MM.1S (cell line): ENCODE data around the gene ZNF804B.

ENCODE experiments used
- DNase-seq: peaks from one replicate; pipeline ENCODE4 v3.0.0-alpha.2; 2015
- H2AFZ ChIP-seq: fragments of 300-600 bp; sonication (generic); 2 replicates; pipeline ENCODE4 v1.6.0; 2016; ENCODE audit warnings: antibody characterized with exemption, low read length
- H3F3A ChIP-seq: fragments of 300-600 bp; sonication (generic); 2 replicates; pipeline ENCODE4 v1.6.1; 2016; ENCODE audit warnings: mild to moderate bottlenecking, antibody characterized with exemption, low read length, moderate library complexity, mixed read lengths; ENCODE audit not compliant: insufficient read depth
- H3K27ac ChIP-seq: fragments of 300-600 bp; sonication (generic); 2 replicates; pipeline ENCODE4 v1.5.1; 2016; ENCODE audit warnings: mild to moderate bottlenecking, low read length
- H3K27me3 ChIP-seq: fragments of 300-600 bp; sonication (generic); replicated peaks from 2 replicates; pipeline ENCODE4 v1.6.0; 2016; ENCODE audit warnings: low read length; ENCODE audit not compliant: insufficient read depth
- H3K36me3 ChIP-seq: fragments of 300-600 bp; sonication (generic); replicated peaks from 2 replicates; pipeline ENCODE4 v1.6.1; 2016; ENCODE audit warnings: mild to moderate bottlenecking, low read length, mixed read lengths; ENCODE audit not compliant: insufficient read depth
- H3K4me1 ChIP-seq: fragments of 300-600 bp; sonication (generic); 2 replicates; pipeline ENCODE4 v1.6.1; 2016; ENCODE audit warnings: low read length, mixed read lengths
- H3K4me2 ChIP-seq: fragments of 300-600 bp; sonication (generic); 2 replicates; pipeline ENCODE4 v1.6.0; 2016; ENCODE audit warnings: low read depth, low read length
- H3K4me3 ChIP-seq: fragments of 300-600 bp; sonication (generic); 2 replicates; pipeline ENCODE4 v1.5.1; 2016; ENCODE audit warnings: low read length, mixed read lengths
- H3K79me2 ChIP-seq: fragments of 300-600 bp; sonication (generic); 2 replicates; pipeline ENCODE4 v1.6.1; 2016; ENCODE audit warnings: mixed run types, low read length, mixed read lengths
- H3K9ac ChIP-seq: fragments of 300-600 bp; sonication (generic); 2 replicates; pipeline ENCODE4 v1.6.1; 2016; ENCODE audit warnings: low read length, mixed read lengths
- H3K9me2 ChIP-seq: fragments of 300-600 bp; sonication (generic); replicated peaks from 2 replicates; pipeline ENCODE4 v1.6.1; 2016; ENCODE audit warnings: mild to moderate bottlenecking, low read length, mixed read lengths; ENCODE audit not compliant: insufficient read depth
- H3K9me3 ChIP-seq: fragments of 300-600 bp; sonication (generic); replicated peaks from 2 replicates; pipeline ENCODE4 v1.6.1; 2016; ENCODE audit warnings: mild to moderate bottlenecking, low read length, mixed read lengths; ENCODE audit not compliant: insufficient read depth
- H4K20me1 ChIP-seq: fragments of 300-600 bp; sonication (generic); 2 replicates; pipeline ENCODE4 v1.6.1; 2016; ENCODE audit warnings: mild to moderate bottlenecking, low read length, moderate library complexity, mixed read lengths; ENCODE audit not compliant: insufficient read depth
- CTCF ChIP-seq: fragments of 300-600 bp; sonication (generic); IDR thresholded peaks from 2 replicates; pipeline ENCODE4 v1.5.1; 2016; ENCODE audit warnings: antibody characterized with exemption, low read length, mixed read lengths
- EZH2 ChIP-seq: fragments of 300-600 bp; sonication (generic); optimal IDR thresholded peaks from 2 replicates; pipeline ENCODE3; 2017; ENCODE audit warnings: low read depth, mild to moderate bottlenecking, antibody characterized with exemption, low read length, mixed read lengths
- EZH2phosphoT487 ChIP-seq: fragments of 300-600 bp; sonication (generic); IDR thresholded peaks from 2 replicates; pipeline ENCODE4 v1.6.1; 2018; ENCODE audit warnings: antibody characterized with exemption, low read length

ZNF804B gene

DNA sequence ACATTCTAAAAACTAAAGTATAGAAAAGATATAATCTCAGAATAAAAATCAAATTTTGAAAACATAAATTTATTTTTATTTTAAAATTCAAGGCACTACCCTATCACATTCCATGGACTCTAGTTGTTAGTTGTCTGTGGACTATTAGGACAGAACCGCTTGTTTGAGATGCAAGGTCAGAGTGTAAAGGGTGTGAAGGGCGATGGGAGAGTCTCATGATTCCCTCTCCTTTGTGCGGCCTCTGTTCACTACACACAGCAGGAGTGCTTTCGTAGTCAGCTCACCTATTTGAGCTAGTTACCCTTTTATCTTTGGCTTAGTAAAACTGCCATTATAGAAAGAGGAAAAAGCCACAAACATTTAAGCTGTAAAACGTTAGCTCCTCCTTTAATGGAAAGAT is 225.8 kb downstream of the ZNF804B start:
- no peaks in the 10 kb centered on the region for H4K20me1 ChIP-seq
- no peaks in the 10 kb centered on the region for H3K36me3 ChIP-seq
- H3F3A ChIP-seq = no peaks in the 10 kb centered on the region
- H3K27ac ChIP-seq = no peak overlapping the region
- H3K9ac ChIP-seq = no peak overlapping the region
- H2AFZ ChIP-seq = no peak overlapping the region
- no peaks in the 10 kb centered on the region for H3K9me3 ChIP-seq
- TF ChIP-seq EZH2phosphoT487 = no peak
- TF ChIP-seq CTCF = no peak
- no peak for TF ChIP-seq EZH2
- no peak overlapping the region for H3K4me2 ChIP-seq
- H3K27me3 ChIP-seq = no peaks in the 10 kb centered on the region
- H3K79me2 ChIP-seq = no peaks in the 10 kb centered on the region
- no peak for DNase-seq
- H3K4me1 ChIP-seq = no peaks in the 10 kb centered on the region
- no peaks in the 10 kb centered on the region for H3K9me2 ChIP-seq
- no peak overlapping the region for H3K4me3 ChIP-seq

DNA sequence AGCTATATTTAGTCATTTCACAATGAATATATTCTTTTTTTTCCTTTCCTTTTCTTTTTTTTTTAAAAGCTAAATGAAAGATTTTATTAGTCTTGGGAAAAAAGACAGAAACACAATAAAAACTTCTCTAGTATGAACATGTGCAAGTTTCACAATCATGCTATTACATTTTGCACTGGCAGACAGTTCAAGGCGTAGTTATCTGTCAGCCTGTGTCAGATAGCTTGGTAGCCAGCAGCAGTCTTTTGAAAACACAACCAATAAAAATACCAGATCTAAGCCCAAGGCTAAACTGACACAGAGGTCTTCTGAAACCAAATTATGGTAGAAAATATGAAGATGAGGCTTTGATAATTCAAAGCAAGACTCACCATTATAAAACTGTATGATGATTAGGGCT is 241.8 kb downstream of the ZNF804B start:
- H3K27me3 ChIP-seq = no peaks in the 10 kb centered on the region
- no peak overlapping the region for H3K9ac ChIP-seq
- H3K4me1 ChIP-seq = peaks cover 12% of the 10 kb centered on the region; the same call in 1 of the 2 replicates
- no peak overlapping the region for H3K27ac ChIP-seq
- H3K36me3 ChIP-seq = no peaks in the 10 kb centered on the region
- DNase-seq = no peak
- peaks cover 8% of the 10 kb centered on the region; the same call in 1 of the 2 replicates for H3F3A ChIP-seq
- H3K4me2 ChIP-seq = no peak overlapping the region
- no peaks in the 10 kb centered on the region for H4K20me1 ChIP-seq
- no peak overlapping the region for H3K4me3 ChIP-seq
- no peaks in the 10 kb centered on the region for H3K9me2 ChIP-seq
- no peak overlapping the region for H2AFZ ChIP-seq
- no peaks in the 10 kb centered on the region for H3K79me2 ChIP-seq
- no peak for TF ChIP-seq CTCF
- TF ChIP-seq EZH2 = no peak
- no peaks in the 10 kb centered on the region for H3K9me3 ChIP-seq

DNA sequence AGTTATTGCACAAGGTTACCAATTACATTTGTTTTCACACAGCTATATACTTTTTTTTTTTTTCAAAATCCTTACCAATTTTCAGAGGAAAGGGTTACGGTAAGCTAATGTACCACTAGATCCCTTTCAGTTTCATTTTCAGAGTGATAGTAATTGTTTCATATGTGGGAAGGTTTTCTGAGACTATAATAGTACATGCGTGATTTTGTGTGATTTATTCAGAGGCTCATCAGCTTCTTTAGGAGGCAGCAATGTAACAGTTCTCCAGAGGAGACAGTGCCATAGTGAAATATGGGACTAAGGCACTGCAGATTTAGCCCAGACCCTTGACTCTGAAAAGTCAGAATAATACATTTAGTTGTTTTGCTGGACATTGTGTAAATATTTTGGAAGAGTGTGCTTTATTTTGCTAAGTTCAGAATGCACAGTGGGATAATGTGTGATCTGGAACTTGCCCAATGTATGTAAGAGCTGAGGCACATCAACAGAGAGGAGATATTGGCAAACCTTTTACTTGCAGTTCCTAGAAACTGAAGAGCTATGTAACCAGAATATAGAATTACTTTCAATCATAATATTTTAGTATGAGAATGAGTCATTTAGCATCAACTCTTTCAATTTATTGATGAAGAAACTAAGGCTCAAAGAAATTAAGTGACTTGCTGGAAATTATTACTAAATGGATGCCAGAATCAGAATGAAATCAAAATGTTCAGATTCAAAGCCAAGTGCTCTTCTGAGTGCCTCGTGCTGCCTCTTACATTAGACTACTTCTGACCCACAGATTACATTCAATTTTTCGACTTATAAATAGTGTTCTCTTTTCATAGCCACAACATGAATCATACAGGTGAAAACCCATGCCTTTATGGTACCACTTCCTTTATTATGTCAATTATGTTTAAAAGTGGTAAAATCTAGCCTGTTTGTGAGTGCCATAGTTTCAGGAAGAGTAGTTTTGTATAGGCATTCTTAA is 243.8 kb downstream of the ZNF804B start:
- no peaks in the 10 kb centered on the region for H3K9me2 ChIP-seq

More for the DNA sequence above, 243.8 kb downstream of the ZNF804B start:
- peak overlapping the region; percentile 70 for H3K4me2 ChIP-seq
- H4K20me1 ChIP-seq = no peaks in the 10 kb centered on the region
- H3F3A ChIP-seq = peaks cover 8% of the 10 kb centered on the region; the same call in 1 of the 2 replicates
- peak overlapping the region; percentile 1; the same call in 1 of the 2 replicates for H3K9ac ChIP-seq
- peak overlapping the region; percentile 35; the same call in 1 of the 2 replicates for H2AFZ ChIP-seq
- peak; percentile 78 for DNase-seq
- no peaks in the 10 kb centered on the region for H3K36me3 ChIP-seq
- no peaks in the 10 kb centered on the region for H3K79me2 ChIP-seq
- H3K27me3 ChIP-seq = no peaks in the 10 kb centered on the region
- peaks cover 12% of the 10 kb centered on the region; the same call in 1 of the 2 replicates for H3K4me1 ChIP-seq
- TF ChIP-seq CTCF = no peak
- no peak for TF ChIP-seq EZH2
- TF ChIP-seq EZH2phosphoT487 = no peak
- H3K4me3 ChIP-seq = peak overlapping the region; percentile 45
- peak overlapping the region; percentile 46; the same call in 1 of the 2 replicates for H3K27ac ChIP-seq
- H3K9me3 ChIP-seq = no peaks in the 10 kb centered on the region
